SK-N-SH treated with all-trans-retinoic acid at 6 μM for 48 hours (cell line): ENCODE results near the gene RNF40.
"Not testable (repeated sequence)": the region's sequence is repeated elsewhere in the genome, so short reads cannot be mapped to it uniquely, and the experiment has no call there.

Experiments used
- ATAC-seq: fragments of 200-7000 bp; cut with Tn5 transposase; 3 replicates; pipeline ENCODE4 v1.9.1; 2020; ENCODE audit warnings: mild to moderate bottlenecking, moderate library complexity
- BACH2 ChIP-seq: fragments of 250-450 bp; sonication (Bioruptor Pico); IDR thresholded peaks from 2 replicates; pipeline ENCODE4 v1.9.0; 2021; ENCODE audit warnings: mild to moderate bottlenecking, borderline replicate concordance
- CSDC2 ChIP-seq: fragments of 250-450 bp; sonication (Bioruptor Pico); IDR thresholded peaks from 2 replicates; pipeline ENCODE4 v1.5.0; 2020; ENCODE audit warnings: mild to moderate bottlenecking, moderate library complexity
- CSRNP3 ChIP-seq: fragments of 250-450 bp; sonication (Bioruptor Pico); IDR thresholded peaks from 2 replicates; pipeline ENCODE4 v1.5.1; 2021; ENCODE audit warnings: mild to moderate bottlenecking, moderate library complexity
- ESRRG ChIP-seq: fragments of 250-450 bp; sonication (Bioruptor Pico); IDR thresholded peaks from 2 replicates; pipeline ENCODE4 v1.6.1; 2021; ENCODE audit warnings: mild to moderate bottlenecking
- GLIS3 ChIP-seq: fragments of 250-450 bp; sonication (Bioruptor Pico); IDR thresholded peaks from 2 replicates; pipeline ENCODE4 v1.5.0; 2020; ENCODE audit warnings: mild to moderate bottlenecking, moderate library complexity
- OSR1 ChIP-seq: fragments of 250-450 bp; sonication (Bioruptor Pico); IDR thresholded peaks from 2 replicates; pipeline ENCODE4 v1.8.0; 2022; ENCODE audit warnings: moderate library complexity, mild to moderate bottlenecking, inconsistent platforms
- RARB ChIP-seq: fragments of 250-450 bp; sonication (Bioruptor Pico); IDR thresholded peaks from 2 replicates; pipeline ENCODE4 v1.8.0; 2021; ENCODE audit warnings: mild to moderate bottlenecking, moderate library complexity
- SNAI2 ChIP-seq: fragments of 250-450 bp; sonication (Bioruptor Pico); IDR thresholded peaks from 2 replicates; pipeline ENCODE4 v1.5.0; 2020; ENCODE audit warnings: mild to moderate bottlenecking, moderate library complexity
- TCF4 ChIP-seq: fragments of 250-450 bp; sonication (Bioruptor Pico); IDR thresholded peaks from 2 replicates; pipeline ENCODE4 v1.8.0; 2021; ENCODE audit warnings: mild to moderate bottlenecking, moderate library complexity, borderline replicate concordance
- TOX ChIP-seq: fragments of 250-450 bp; sonication (Bioruptor Pico); IDR thresholded peaks from 2 replicates; pipeline ENCODE4 v1.8.0; 2021; ENCODE audit warnings: mild to moderate bottlenecking, moderate library complexity, borderline replicate concordance
- ZC3H10 ChIP-seq: fragments of 250-450 bp; sonication (Bioruptor Pico); IDR thresholded peaks from 2 replicates; pipeline ENCODE4 v1.5.1; 2021; ENCODE audit warnings: mild to moderate bottlenecking, moderate library complexity
- ZFP3 ChIP-seq: fragments of 250-450 bp; sonication (Bioruptor Pico); IDR thresholded peaks from 2 replicates; pipeline ENCODE4 v1.5.0; 2020; ENCODE audit warnings: mild to moderate bottlenecking, moderate library complexity
- ZFP30 ChIP-seq: fragments of 450-650 bp; formaldehyde crosslinking; IDR thresholded peaks from 2 replicates; pipeline ENCODE4 v1.5.0; 2022; ENCODE audit warnings: mild to moderate bottlenecking, moderate library complexity
- ZNF565 ChIP-seq: fragments of 450-650 bp; formaldehyde crosslinking; conservative IDR thresholded peaks from 2 replicates; pipeline ENCODE4 v1.5.0; 2020; ENCODE audit warnings: low read depth, mild to moderate bottlenecking, moderate library complexity
- TF ChIP-seq, protein P1 (sequence below): fragments of 250-450 bp; sonication (Bioruptor Pico); IDR thresholded peaks from 2 replicates; pipeline ENCODE4 v1.5.1; 2020; ENCODE audit warnings: low read depth, mild to moderate bottlenecking, moderate library complexity
- TF ChIP-seq, protein P2 (sequence below): fragments of 250-450 bp; sonication (Bioruptor Pico); IDR thresholded peaks from 2 replicates; pipeline ENCODE4 v1.8.0; 2021; ENCODE audit warnings: low read depth, mild to moderate bottlenecking, moderate library complexity, borderline replicate concordance
- TF ChIP-seq, protein P3 (sequence below): fragments of 250-450 bp; sonication (Bioruptor Pico); IDR thresholded peaks from 2 replicates; pipeline ENCODE4 v1.8.0; 2020; ENCODE audit warnings: mild to moderate bottlenecking, moderate library complexity, borderline replicate concordance

Gene RNF40

DNA sequence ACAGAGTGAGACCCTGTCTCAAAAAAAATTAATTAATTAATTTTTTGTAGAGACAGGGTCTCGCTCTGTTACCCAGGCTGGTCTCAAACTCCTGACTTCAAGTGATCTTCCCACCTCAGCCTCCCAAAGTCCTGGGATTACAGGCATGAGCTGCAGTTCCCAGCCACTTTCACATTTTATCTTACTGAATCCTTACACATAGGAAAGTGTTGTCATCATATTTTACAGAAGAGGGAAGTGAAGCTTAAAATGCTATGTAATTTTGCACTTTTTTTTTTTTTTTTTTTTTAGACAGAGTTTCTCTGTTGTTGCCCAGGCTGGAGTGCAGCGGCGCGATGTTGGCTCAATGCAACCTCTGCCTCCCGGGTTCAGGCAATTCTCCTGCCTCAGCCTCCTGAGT lies 46.0 kb downstream of the RNF40 start:
- no peak for ATAC-seq
- TF ChIP-seq ZC3H10 (no peak), OSR1 (no peak), TCF4 (no peak), ZNF565 (CRISPR knock-in tag) (no peak), CSRNP3 (CRISPR knock-in tag) (no peak), ESRRG (CRISPR knock-in tag) (no peak), BACH2 (no peak), TOX (CRISPR knock-in tag) (no peak), CSDC2 (CRISPR knock-in tag) (no peak), GLIS3 (CRISPR knock-in tag) (no peak), SNAI2 (CRISPR knock-in tag) (no peak), ZFP30 (no peak), ZFP3 (CRISPR knock-in tag) (no peak)
- TF ChIP-seq, protein P1, sequence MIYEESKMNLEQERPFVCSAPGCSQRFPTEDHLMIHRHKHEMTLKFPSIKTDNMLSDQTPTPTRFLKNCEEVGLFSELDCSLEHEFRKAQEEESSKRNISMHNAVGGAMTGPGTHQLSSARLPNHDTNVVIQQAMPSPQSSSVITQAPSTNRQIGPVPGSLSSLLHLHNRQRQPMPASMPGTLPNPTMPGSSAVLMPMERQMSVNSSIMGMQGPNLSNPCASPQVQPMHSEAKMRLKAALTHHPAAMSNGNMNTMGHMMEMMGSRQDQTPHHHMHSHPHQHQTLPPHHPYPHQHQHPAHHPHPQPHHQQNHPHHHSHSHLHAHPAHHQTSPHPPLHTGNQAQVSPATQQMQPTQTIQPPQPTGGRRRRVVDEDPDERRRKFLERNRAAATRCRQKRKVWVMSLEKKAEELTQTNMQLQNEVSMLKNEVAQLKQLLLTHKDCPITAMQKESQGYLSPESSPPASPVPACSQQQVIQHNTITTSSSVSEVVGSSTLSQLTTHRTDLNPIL (CRISPR knock-in tag) = no peak
- TF ChIP-seq, protein P2, sequence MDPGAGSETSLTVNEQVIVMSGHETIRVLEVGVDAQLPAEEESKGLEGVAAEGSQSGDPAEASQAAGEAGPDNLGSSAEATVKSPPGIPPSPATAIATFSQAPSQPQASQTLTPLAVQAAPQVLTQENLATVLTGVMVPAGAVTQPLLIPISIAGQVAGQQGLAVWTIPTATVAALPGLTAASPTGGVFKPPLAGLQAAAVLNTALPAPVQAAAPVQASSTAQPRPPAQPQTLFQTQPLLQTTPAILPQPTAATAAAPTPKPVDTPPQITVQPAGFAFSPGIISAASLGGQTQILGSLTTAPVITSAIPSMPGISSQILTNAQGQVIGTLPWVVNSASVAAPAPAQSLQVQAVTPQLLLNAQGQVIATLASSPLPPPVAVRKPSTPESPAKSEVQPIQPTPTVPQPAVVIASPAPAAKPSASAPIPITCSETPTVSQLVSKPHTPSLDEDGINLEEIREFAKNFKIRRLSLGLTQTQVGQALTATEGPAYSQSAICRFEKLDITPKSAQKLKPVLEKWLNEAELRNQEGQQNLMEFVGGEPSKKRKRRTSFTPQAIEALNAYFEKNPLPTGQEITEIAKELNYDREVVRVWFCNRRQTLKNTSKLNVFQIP = no peak
- TF ChIP-seq, protein P3, sequence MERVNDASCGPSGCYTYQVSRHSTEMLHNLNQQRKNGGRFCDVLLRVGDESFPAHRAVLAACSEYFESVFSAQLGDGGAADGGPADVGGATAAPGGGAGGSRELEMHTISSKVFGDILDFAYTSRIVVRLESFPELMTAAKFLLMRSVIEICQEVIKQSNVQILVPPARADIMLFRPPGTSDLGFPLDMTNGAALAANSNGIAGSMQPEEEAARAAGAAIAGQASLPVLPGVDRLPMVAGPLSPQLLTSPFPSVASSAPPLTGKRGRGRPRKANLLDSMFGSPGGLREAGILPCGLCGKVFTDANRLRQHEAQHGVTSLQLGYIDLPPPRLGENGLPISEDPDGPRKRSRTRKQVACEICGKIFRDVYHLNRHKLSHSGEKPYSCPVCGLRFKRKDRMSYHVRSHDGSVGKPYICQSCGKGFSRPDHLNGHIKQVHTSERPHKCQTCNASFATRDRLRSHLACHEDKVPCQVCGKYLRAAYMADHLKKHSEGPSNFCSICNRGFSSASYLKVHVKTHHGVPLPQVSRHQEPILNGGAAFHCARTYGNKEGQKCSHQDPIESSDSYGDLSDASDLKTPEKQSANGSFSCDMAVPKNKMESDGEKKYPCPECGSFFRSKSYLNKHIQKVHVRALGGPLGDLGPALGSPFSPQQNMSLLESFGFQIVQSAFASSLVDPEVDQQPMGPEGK (CRISPR knock-in tag) = no peak
- TF ChIP-seq, all 23 proteins: peak for 0

DNA sequence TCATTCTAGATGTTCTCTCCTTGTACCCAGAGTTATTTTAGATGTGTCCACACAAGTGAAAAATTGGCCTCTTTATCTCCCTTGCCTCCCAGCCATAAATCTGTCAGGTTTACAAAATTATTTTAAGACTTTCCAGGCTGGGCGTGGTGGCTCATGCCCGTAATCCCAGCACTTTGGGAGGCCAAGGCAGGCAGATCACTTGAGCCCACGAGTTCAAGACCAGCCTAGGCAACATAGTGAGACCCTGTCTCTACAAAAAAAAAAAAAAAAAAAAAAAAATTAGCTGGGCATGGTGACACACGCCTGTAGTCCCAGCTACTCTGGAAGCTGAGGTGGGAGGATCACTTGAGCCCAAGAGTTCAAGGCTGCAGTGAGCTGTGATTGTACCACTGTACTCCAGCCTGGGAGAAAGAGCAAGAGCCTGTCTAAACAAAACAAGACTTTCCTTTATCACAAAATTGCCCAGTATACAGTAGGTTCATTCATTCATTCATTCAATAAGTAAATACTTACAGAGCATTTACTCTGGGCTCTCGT lies 46.8 kb downstream of the RNF40 start:
- ATAC-seq = not testable (repeated sequence)

GRCh38 chr16:30809675-30810074 lies 47.6 kb downstream of the RNF40 start:
- ATAC-seq = not testable (repeated sequence)

DNA sequence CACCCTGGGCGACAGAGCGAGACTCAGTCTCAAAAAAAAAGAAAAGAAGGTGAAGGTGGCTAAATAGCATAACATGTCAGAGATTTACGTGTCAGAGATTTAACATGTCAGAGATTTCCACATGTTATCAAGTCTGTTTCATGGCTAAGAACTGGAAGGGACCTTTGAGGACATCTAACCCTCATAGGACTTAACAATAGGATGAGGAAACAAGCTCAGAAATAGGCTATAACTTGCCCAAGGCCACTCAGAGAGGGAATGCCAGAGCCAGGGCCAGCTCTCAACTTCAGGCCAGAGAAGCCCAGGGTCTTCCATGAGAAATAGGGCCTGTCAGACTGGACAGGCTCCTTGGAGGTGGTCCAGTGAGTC lies 51.7 kb downstream of the RNF40 start:
- ATAC-seq = no peak; the same call in 2 of the 3 replicates
- TF ChIP-seq, protein P2 = no peak

GRCh38 chr16:30816769-30817168 lies 54.6 kb downstream of the RNF40 start:
- ATAC-seq = no peak
- TF ChIP-seq ZNF565 (CRISPR knock-in tag) = no peak
- no peak for TF ChIP-seq RARB

- TF ChIP-seq OSR1 = no peak
- ATAC-seq = no peak
These were observed 58.9 kb downstream of the RNF40 start for GRCh38 chr16:30820952-30821421.

GRCh38 chr16:30821441-30821840 lies 59.3 kb downstream of the RNF40 start:
- not testable (repeated sequence) for ATAC-seq
